ENCODE data around the gene CEP192.
"Not testable (repeated sequence)": the region's sequence is repeated elsewhere in the genome, so short reads cannot be mapped to it uniquely, and the experiment has no call there.

CEP192 gene

GRCh38 chr18:12995424-12995823 is 4.3 kb downstream of the CEP192 start:
- DNase-seq, result no peak

GRCh38 chr18:12995952-12996477 is 4.9 kb downstream of the CEP192 start:
- no peak for DNase-seq

GRCh38 chr18:12996661-12997292 is 5.6 kb downstream of the CEP192 start:
- no peak for DNase-seq

- not testable (repeated sequence) for DNase-seq
These were observed 6.2 kb downstream of the CEP192 start for GRCh38 chr18:12997330-12997729.

GRCh38 chr18:12998332-12999060 is 7.3 kb downstream of the CEP192 start:
- no peak for DNase-seq

GRCh38 chr18:13003466-13003896 is 12.3 kb downstream of the CEP192 start:
- DNase-seq, result no peak

- DNase-seq, result no peak
These were observed 13.2 kb downstream of the CEP192 start for GRCh38 chr18:13004396-13004795.

- no peak for DNase-seq
These were observed 14.1 kb downstream of the CEP192 start for GRCh38 chr18:13005289-13005688.

- DNase-seq, result no peak
These were observed 15.5 kb downstream of the CEP192 start for GRCh38 chr18:13006531-13007247.

GRCh38 chr18:13007248-13007560 is 16.0 kb downstream of the CEP192 start:
- no peak for DNase-seq

- no peak for DNase-seq
These were observed 20.6 kb downstream of the CEP192 start for GRCh38 chr18:13011719-13012118.

GRCh38 chr18:13014232-13014631 is 23.1 kb downstream of the CEP192 start:
- DNase-seq, result no peak

- DNase-seq, result no peak
These were observed 23.7 kb downstream of the CEP192 start for GRCh38 chr18:13014818-13015217.

GRCh38 chr18:13017247-13017875 is 26.2 kb downstream of the CEP192 start:
- DNase-seq, result no peak

- no peak for DNase-seq
These were observed 27.2 kb downstream of the CEP192 start for GRCh38 chr18:13018374-13018773.

- DNase-seq, result no peak
These were observed 28.1 kb downstream of the CEP192 start for GRCh38 chr18:13019301-13019700.

GRCh38 chr18:13022644-13023043 is 31.5 kb downstream of the CEP192 start:
- DNase-seq, result no peak

GRCh38 chr18:13025233-13025632 is 34.1 kb downstream of the CEP192 start:
- DNase-seq, result no peak

GRCh38 chr18:13026583-13027270 is 35.6 kb downstream of the CEP192 start:
- no peak for DNase-seq

GRCh38 chr18:13028869-13029268 is 37.7 kb downstream of the CEP192 start:
- DNase-seq, result no peak

- no peak for DNase-seq
These were observed 41.0 kb downstream of the CEP192 start for GRCh38 chr18:13032173-13032572.

GRCh38 chr18:13035249-13035914 is 44.2 kb downstream of the CEP192 start:
- DNase-seq, result no peak

All from DMS 273 treated with DMSO at 0.1 percent for 48 hours (cell line).